SU-DHL-6 (cell line): ENCODE results near the gene CCDC73.

Experiments used
- CTCF ChIP-seq: fragments of 200-600 bp; sonication (generic); IDR thresholded peaks from one replicate; pipeline ENCODE4 v1.5.1; 2017; ENCODE audit warnings: antibody characterized with exemption, mild to moderate bottlenecking, low read length, moderate library complexity; ENCODE audit not compliant: insufficient read depth, poor library complexity, severe bottlenecking
- EZH2phosphoT487 ChIP-seq: fragments of 200-600 bp; sonication (generic), shearing (Covaris generic); conservative IDR thresholded peaks from 2 replicates; pipeline ENCODE4 v1.6.1; 2018; ENCODE audit warnings: mild to moderate bottlenecking, antibody characterized with exemption, low read length, moderate library complexity, mixed read lengths

DNA sequence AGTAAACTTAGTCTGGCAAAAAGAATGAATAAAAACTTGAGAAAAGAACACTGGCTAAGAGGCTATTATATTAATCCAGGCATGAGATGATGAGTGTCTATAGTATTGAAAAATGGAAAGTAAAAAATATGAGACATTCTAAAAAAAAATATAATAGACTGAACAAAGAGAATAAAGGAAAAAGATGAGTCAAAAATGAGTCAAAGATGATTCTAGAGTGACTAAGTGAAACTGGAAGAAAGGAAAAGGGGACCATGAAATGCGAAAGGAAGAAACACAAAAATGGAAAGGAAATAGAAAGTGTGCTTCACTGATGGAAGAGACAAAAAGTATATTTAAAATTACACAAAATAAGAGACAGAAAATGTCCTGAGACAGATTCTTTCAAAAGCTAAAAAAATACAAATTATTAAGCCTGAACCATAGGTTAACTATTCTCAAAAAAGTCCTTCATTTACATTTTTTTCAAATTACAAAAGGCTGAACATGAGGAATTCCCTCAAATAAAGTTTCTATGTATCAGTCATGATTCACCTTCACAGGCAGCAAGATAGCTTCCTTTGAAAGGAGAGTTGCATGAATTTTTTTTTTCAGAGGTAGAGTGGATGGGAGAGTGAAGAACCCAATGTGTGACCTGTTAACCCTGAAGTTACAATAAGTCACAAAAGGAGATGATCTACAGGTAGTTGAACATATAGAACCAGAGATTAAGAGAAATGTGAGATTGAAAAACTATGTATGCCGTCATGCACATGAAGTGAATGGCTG, 135.6 kb downstream of the CCDC73 start:
- TF ChIP-seq EZH2phosphoT487: no peak
- TF ChIP-seq CTCF: no peak
